PFSK-1 (cell line): Measurements from ENCODE around the gene MAPKAPK3.

Source experiments
- FOXP2 ChIP-seq: optimal IDR thresholded peaks from 2 replicates; pipeline ENCODE3; 2011; ENCODE audit warnings: borderline replicate concordance, control low read depth, inconsistent platforms; ENCODE audit not compliant: insufficient read depth; ENCODE audit errors: extremely low read length, extremely low read depth
- POLR2AphosphoS5 ChIP-seq: IDR thresholded peaks from 2 replicates; pipeline ENCODE4 v1.6.1; 2012; ENCODE audit warnings: low read depth, mild to moderate bottlenecking, control low read depth, low read length, moderate library complexity
- REST ChIP-seq, 2 experiments: IDR thresholded peaks; 2 replicates each; pipeline versions ENCODE4 v1.6.1 to v1.8.0; 2011 to 2012; ENCODE audit warnings: low read depth in 2 of 2, low read length in 2 of 2, control low read depth in 1 of 2, inconsistent platforms in 1 of 2, mild to moderate bottlenecking in 1 of 2, moderate library complexity in 1 of 2; ENCODE audit not compliant: insufficient read depth in 1 of 2
- SIN3A ChIP-seq: IDR thresholded peaks from 2 replicates; pipeline ENCODE4 v1.6.1; 2012; ENCODE audit warnings: mild to moderate bottlenecking, low read length, moderate library complexity, borderline replicate concordance; ENCODE audit not compliant: insufficient read depth
- TAF1 ChIP-seq: IDR thresholded peaks from 2 replicates; pipeline ENCODE4 v1.6.1; 2012; ENCODE audit warnings: low read length, control low read depth, borderline replicate concordance; ENCODE audit not compliant: insufficient read depth

- no peak for TF ChIP-seq REST (IDR thresholded peaks at IDR 0.05; ENCODE audit: insufficient read depth in 1 of 2, low read depth in 2 of 2, low read length in 2 of 2)
- TF ChIP-seq POLR2AphosphoS5 = no peak
- TF ChIP-seq TAF1 = no peak
- no peak for TF ChIP-seq SIN3A
- TF ChIP-seq FOXP2 = no peak
Observed at GRCh38 chr3:50608278-50608677, 8.7 kb upstream of the MAPKAPK3 start.
